Measurements from ENCODE around the gene PFKM.

DNA sequence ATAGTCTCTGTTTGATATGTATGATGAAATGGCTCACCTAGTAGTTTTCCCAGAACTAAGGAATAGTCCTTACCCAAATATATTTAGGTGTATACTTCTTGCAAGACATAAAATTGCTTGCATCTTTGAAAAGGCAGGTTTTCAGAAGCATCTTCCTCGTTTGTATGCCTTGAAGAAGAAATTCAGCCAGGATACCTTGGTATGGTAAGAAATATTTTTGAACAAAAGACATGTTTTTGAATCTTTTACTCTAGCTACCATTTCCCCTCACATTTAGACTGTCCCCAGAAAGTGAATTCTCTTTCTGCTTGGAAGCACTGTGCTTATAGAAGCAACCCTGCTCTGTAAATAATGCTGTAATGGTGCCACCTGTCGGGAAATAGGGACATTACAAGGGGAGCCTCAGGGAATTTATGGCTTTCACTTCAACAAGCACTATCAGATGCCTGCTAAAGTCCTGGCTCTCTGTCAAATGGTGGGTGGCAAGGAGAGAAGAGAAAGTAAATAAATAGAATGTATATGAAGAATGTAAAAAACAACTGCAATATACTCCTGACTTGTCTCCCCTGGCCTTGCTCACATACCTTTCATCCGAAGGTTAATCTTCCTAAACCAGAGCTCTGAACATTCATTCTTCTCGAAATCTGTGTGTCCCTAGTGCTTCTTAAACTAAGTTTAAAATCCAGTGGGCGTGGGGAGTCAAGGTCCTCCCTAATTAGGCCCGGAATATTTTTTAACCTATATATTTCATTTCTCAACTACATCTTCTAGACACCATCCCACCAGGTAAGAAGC is 70.4 kb downstream of the PFKM start:
- TF ChIP-seq EZH2phosphoT487 (IDR thresholded peaks at IDR 0.05; ENCODE audit: insufficient read depth, low read depth) (no peak), EZH2 (IDR thresholded peaks at IDR 0.05; ENCODE audit: insufficient read depth, poor library complexity, severe bottlenecking) (no peak)
